WERI-Rb-1 (cell line): ENCODE results near the gene FKBP5.

Experiments
- DNase-seq: peaks from one replicate; pipeline ENCODE4 v3.0.0-alpha.2; 2020
- H3K27ac ChIP-seq: fragments of 250-450 bp; sonication (Bioruptor Pico); 2 replicates; pipeline ENCODE4 v1.5.1; 2020; ENCODE audit warnings: mild to moderate bottlenecking, moderate library complexity
- H3K27me3 ChIP-seq: fragments of 250-450 bp; sonication (Bioruptor Pico); 2 replicates; pipeline ENCODE4 v1.5.1; 2021; ENCODE audit warnings: mild to moderate bottlenecking, low read depth, moderate library complexity; ENCODE audit not compliant: insufficient read depth, severe bottlenecking
- H3K36me3 ChIP-seq: fragments of 250-450 bp; sonication (Bioruptor Pico); 2 replicates; pipeline ENCODE4 v1.5.1; 2020; ENCODE audit warnings: mild to moderate bottlenecking, moderate library complexity
- H3K4me3 ChIP-seq: 2 replicates; pipeline ENCODE4 v1.5.1; 2011; ENCODE audit warnings: low read depth, mild to moderate bottlenecking, control low read depth, low read length
- H3K9me3 ChIP-seq: fragments of 250-450 bp; sonication (Bioruptor Pico); 2 replicates; pipeline ENCODE4 v1.5.1; 2021; ENCODE audit warnings: mild to moderate bottlenecking, moderate library complexity; ENCODE audit not compliant: severe bottlenecking
- CTCF ChIP-seq: IDR thresholded peaks from 2 replicates; pipeline ENCODE4 v1.5.1; 2011; ENCODE audit warnings: low read depth, mild to moderate bottlenecking, control low read depth, inconsistent platforms, low read length

The FKBP5 gene

GRCh38 chr6:35635601-35636597, 52.8 kb downstream of the FKBP5 start:
- no peaks in the 10 kb centered on the region for H3K9me3 ChIP-seq
- H3K4me3 ChIP-seq, result no peak overlapping the region
- DNase-seq, result no peak
- no peak overlapping the region for H3K27ac ChIP-seq
- H3K27me3 ChIP-seq, result no peaks in the 10 kb centered on the region
- TF ChIP-seq CTCF, result no peak
- H3K36me3 ChIP-seq, result peaks cover 76% of the 10 kb centered on the region

DNA sequence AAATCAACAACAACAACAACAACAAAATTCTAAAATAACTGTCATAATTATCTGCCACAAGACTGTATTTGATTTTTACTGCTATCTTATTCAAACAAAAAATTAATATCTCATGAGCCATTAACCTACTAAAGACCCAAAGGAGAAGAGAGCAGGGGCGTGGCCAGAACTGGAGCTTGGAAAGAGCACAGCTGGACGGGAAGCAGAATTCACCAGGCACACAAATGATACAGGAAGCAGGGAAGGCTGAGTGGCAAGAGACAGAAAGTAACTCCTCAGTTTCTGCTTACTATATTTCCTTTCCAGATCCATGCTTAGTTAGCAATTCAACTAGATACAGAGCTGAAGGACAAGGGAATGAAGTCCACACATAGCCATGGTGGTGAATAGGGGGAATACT, 54.4 kb downstream of the FKBP5 start:
- Histone ChIP-seq H3K27ac (no peak overlapping the region), H3K4me3 (no peak overlapping the region), H3K9me3 (no peaks in the 10 kb centered on the region), H3K27me3 (no peaks in the 10 kb centered on the region), H3K36me3 (peaks cover 77% of the 10 kb centered on the region)
- no peak for DNase-seq
- no peak for TF ChIP-seq CTCF

DNA sequence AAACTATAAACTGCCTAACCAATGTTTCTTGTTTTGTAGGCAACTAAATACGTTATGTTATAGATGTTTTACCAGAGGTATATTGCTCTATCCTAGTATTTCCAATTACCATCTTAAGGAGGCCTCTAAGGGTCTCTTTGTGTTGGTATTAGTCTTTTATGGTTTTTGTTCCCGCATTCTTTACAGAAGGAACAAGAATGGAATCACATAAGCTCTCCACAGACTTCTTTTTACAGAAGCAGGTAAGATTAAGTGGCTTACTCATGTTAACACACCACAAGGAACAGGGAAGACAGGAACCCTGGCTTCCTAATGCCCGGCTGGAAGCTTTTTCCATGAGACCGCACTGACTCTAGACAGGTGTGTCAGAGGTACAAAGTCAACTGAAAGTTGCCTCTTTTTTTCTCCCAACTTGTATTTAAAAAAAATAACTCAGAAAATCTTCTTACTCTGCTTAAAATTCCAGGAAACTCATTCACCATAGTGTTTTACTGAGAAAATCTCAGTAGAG, 55.1 kb downstream of the FKBP5 start:
- DNase-seq, result no peak
- no peaks in the 10 kb centered on the region for H3K27me3 ChIP-seq
- no peak overlapping the region for H3K27ac ChIP-seq
- TF ChIP-seq CTCF, result no peak
- peaks cover 74% of the 10 kb centered on the region for H3K36me3 ChIP-seq
- H3K4me3 ChIP-seq, result no peak overlapping the region
- no peaks in the 10 kb centered on the region for H3K9me3 ChIP-seq

DNA sequence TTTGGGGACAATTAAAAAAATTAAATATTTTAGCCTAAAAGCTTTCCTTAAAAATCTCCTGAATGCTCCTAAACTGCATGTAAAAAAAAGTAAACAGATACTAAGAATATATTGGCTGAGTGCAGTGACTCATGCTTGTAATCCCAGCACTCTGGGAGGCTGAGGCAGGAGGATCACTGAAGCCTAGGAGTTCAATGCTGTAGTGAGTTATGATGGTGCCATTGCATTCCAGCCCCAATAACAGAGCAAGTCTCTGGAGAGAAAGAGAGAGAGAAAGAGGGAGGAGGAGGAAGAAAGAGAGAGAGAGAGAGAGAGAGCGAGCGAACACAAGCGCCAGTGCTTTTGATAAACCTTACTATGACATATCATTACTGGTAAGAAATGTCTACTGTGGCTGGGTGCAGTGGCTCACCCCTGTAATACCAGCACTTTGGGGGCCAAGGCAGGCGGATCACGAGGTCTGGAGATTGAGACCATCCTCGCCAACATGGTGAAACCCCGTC, 58.8 kb downstream of the FKBP5 start:
- peaks cover 56% of the 10 kb centered on the region for H3K36me3 ChIP-seq
- H3K9me3 ChIP-seq, result no peaks in the 10 kb centered on the region
- no peak overlapping the region for H3K27ac ChIP-seq
- no peak for DNase-seq
- H3K4me3 ChIP-seq, result no peak overlapping the region
- H3K27me3 ChIP-seq, result no peaks in the 10 kb centered on the region
- TF ChIP-seq CTCF, result no peak

DNA sequence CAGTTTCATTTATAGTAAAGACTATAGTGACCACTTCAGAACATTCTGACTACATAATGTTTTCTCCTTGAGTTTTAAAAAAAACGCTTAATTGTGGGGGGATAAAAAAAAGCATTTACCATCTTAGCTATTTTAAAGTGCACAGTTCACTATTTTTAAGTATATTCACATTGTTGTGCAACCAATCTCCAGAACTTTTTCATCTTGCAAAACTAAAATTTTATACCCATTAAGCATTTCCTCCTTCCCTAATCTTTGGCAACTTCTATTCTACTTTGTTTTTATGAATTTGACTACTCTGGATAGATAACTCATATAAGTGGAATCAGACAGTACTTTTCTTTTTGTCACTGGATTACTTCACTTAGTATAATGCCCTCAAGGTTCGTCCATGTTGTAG, 62.3 kb downstream of the FKBP5 start:
- Histone ChIP-seq H3K4me3 (no peak overlapping the region), H3K27ac (no peak overlapping the region), H3K27me3 (no peaks in the 10 kb centered on the region), H3K36me3 (peaks cover 54% of the 10 kb centered on the region), H3K9me3 (no peaks in the 10 kb centered on the region)
- TF ChIP-seq CTCF, result no peak
- no peak for DNase-seq
